ENCODE data around the gene SLC10A3. TPM values are rescaled to one million over a fixed set of nuclear protein-coding genes. Genes with fewer than 3 reads are reported as not detected.
"Not testable (repeated sequence)": the region's sequence is repeated elsewhere in the genome, so short reads cannot be mapped to it uniquely, and the experiment has no call there.

SLC10A3 gene
- total RNA-seq, 1 experiment from 2014 or later, result 67.2 TPM

GRCh38 chrX:154511761-154512160 is 21.3 kb upstream of the SLC10A3 start:
- DNase-seq (ENCODE audit: low spot score), result no peak

- no peak for DNase-seq (ENCODE audit: low spot score)
These were observed 19.0 kb upstream of the SLC10A3 start for GRCh38 chrX:154509455-154509854.

- DNase-seq (ENCODE audit: low spot score), result no peak
These were observed 17.9 kb upstream of the SLC10A3 start for GRCh38 chrX:154508384-154508745.

DNA sequence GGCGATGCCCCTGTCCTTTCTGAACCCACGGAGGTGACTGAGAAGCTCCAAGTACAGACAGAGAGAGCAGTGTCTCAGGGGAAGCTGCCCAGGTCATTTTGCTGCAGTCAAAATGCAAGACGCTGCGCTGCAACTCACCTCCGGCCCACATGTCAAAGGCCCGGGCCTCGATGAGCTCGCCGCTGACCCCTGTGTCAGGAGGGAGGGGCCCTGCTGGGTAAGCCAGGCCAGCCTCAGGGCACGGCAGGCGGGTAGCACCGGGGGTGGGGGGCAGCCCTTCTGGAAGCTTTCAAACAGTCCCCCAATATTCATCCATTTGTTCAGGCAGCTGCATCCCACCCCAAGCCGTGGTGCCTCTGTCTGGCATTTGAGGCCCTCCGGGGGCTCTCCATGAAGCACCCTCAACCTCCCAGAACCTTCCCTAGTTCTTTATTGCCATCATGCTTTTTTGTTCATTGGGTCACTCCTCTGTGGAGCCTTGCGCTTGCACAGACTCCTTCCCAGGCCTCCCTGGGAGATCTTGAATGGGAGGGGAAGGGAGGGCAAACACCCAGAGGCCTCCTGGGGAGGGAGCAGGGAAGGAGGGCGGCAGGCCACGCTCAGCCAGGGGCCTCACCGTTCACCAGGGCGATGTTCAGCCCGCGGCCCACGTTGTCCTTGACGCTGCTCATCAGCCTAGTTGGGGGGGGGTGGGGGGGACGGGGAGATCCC is 17.4 kb upstream of the SLC10A3 start:
- DNase-seq (ENCODE audit: low spot score), result no peak

DNA sequence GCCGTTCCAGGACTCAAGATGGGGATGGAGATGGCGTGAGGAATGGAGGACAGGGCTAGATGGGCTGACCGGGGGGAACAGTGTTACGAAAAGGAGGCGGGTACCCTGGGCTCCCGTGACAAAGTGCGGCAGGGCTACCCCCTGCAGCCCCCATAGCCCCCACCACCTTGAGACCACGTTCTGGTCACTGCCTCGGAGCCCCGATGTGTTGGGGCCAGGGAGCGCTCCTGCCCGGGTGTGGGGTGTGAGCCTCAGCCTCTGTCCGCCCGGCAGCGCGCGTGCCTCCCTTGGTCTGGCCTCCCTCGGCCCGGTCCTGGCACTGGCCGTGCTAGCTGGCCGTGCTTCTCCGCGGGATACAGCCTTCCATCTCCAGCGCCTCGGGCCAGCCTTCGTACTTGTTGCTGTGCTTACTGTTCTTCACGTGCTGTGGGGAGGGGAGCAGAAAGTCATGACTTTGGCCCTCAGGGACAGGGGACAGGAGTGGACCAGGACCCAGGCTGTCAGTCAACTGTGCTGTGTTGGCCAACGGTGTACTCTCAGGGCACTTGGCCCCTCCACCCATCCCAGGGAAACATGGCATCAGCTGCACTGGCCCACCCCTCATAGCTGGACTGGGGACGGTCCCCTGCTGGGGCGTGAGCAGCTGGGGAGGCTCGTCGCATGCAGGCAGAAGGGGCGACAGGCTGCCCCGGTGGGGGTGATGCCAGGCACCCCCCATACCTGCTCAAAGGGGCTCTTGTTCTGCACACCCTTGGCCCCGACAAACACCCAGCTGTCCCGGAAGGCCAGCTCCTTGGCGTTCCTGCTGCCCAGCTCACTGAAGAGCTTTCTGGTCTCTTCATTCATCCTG is 16.3 kb upstream of the SLC10A3 start:
- no peak for DNase-seq (ENCODE audit: low spot score)

- no peak for DNase-seq (ENCODE audit: low spot score)
These were observed 15.3 kb upstream of the SLC10A3 start for GRCh38 chrX:154505734-154506133.

DNA sequence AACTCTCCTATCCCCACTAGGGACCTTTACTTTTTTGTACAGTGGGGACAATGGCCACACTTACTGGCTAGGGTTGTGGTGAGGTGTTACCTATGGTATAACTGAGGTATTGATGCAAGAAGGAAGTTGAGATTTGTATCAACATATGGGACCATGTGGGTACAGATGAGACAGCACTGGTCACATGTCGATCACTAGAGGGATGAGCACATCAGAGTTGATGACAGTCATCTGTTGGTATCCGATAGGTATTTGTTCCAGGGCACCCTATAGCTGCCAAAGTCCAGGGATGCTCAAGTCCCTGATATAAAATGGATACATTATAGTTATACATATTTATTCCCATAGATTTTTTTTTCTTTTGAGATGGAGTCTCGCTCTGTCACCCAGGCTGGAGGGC is 12.6 kb upstream of the SLC10A3 start:
- no peak for DNase-seq (ENCODE audit: low spot score)

GRCh38 chrX:154502098-154502497 is 11.7 kb upstream of the SLC10A3 start:
- DNase-seq (ENCODE audit: low spot score), result no peak

GRCh38 chrX:154501423-154501822 is 11.0 kb upstream of the SLC10A3 start:
- DNase-seq (ENCODE audit: low spot score), result not testable (repeated sequence)

GRCh38 chrX:154496591-154497137 is 6.2 kb upstream of the SLC10A3 start:
- not testable (repeated sequence) for DNase-seq (ENCODE audit: low spot score)

DNA sequence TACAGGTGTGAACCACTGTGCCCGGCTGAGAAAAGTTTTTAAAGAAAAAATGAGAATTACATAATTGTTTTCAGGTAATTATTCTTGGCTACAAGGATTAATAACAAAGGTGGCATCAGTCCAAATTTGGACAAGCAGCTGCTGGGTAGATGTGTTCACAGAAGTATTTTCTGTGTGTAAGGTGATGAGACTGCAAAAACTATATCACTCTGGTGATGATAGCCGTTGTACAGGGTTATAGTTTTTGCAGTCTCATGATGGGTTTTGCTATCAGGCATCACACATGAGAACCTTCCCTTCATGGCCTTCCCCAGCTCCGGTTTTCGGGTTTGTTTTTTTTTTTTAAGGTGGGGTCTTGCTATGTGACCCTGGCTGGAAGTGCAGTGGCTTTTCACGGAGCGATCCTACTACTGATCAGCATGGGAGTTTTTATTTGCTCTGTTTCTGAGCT is 5.1 kb upstream of the SLC10A3 start:
- DNase-seq (ENCODE audit: low spot score), result no peak

DNA sequence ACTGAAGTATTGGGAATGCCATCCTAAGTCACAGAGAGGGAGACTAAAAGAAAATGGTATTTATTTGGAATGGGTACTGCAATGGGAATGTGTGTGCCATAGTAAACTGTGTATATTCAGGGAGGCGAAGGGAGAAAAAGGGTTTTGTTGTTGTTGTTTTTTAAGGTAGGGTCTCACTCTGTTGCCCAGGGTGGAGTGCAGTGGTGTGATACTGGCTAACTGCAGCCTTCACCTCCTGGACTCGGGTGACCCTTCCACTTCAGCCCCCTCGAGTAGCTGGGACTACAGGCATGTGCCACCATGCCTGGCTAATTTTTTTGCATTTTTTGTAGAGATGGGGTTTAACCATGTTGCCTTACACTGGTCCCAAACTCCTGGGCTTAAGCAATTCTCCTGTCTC is 4.3 kb upstream of the SLC10A3 start:
- no peak for DNase-seq (ENCODE audit: low spot score)

GRCh38 chrX:154490021-154490413 is 412 bp downstream of the SLC10A3 start:
- DNase-seq (ENCODE audit: low spot score), result peak; percentile 49

- no peak for DNase-seq (ENCODE audit: low spot score)
These were observed 1.2 kb downstream of the SLC10A3 start for GRCh38 chrX:154489182-154489581.

GRCh38 chrX:154488336-154489075 is 1.9 kb downstream of the SLC10A3 start:
- no peak for DNase-seq (ENCODE audit: low spot score)

- no peak for DNase-seq (ENCODE audit: low spot score)
These were observed 2.7 kb downstream of the SLC10A3 start for GRCh38 chrX:154487518-154488290.

- DNase-seq (ENCODE audit: low spot score), result peak; percentile 89
These were observed 3.8 kb downstream of the SLC10A3 start, which contains the start of gene UBL4A for GRCh38 chrX:154486396-154487207. UBL4A (minus strand) TSS chrX:154486615; CDS start chrX:154486584, 31 bp downstream.

DNA sequence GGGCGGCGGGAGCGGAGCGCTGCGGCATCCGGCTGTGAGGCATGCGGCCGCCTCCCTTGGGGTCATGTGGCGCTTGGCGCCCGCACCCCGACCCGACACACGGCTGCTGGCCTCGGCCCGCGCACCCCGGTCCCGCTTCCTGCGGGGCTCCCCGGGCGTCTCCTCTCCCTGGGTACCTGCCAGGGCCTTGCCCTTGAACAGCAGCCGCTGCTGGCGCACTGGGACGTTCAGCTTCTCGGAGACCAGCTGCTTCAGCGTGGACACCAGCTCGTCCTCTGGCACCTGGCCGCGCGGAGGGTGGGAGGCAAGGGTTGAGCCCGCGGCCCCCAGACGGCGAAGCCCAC is 4.4 kb downstream of the SLC10A3 start:
- DNase-seq (ENCODE audit: low spot score), result no peak

DNA sequence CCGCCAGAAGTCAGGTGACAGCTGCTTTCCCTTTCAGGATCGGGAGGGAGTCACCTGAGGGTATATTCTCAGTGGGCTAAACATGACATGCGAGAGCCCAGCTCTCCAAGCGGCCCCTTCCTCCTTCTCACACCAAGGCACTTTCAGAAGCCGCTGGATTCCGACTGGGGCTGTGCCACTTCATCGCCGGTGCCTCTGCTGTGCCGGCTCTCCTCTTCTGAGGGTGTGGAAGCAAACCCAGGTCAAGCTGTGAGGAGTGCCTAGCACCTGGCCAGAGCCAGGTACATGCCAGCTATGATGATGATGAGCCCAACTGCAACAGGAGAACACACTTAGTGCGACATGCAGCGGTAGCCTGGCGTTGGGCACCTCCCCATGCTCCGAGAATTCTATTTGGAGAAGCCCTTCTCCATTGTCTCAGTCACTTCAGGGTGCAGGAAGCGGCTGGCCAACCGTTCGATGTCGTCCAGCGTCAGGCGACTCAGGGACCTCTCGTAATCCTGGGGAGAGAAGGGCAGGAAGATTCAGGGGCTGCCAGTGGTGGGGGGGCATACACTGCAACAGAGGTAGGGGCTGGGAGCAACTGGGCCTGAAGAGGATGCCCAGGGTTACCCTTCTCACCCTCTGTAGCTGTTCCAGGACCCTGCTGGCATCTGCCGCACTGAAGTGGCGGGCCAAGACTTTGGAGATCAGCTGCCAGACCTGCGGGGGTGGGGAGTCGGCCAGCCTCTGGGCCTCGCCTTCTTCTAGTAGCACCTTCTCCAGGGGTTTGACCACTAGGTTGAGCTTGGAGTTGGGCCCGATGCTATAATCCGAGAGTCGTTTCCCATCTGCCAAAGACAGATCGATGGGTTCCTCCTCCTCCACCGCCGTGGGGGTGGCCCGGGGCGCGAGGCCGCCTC is 5.0 kb downstream of the SLC10A3 start:
- DNase-seq (ENCODE audit: low spot score), result peak; percentile 41
